DLD1 (cell line): ENCODE results near the gene RPS15.

ENCODE experiments used
- in situ Hi-C: cut with HindIII; loops from 2 replicates; pipeline ENCODE4 v1.10.0; 2017; ENCODE audit warnings: low sequenced_read_pairs

RPS15 gene

DNA sequence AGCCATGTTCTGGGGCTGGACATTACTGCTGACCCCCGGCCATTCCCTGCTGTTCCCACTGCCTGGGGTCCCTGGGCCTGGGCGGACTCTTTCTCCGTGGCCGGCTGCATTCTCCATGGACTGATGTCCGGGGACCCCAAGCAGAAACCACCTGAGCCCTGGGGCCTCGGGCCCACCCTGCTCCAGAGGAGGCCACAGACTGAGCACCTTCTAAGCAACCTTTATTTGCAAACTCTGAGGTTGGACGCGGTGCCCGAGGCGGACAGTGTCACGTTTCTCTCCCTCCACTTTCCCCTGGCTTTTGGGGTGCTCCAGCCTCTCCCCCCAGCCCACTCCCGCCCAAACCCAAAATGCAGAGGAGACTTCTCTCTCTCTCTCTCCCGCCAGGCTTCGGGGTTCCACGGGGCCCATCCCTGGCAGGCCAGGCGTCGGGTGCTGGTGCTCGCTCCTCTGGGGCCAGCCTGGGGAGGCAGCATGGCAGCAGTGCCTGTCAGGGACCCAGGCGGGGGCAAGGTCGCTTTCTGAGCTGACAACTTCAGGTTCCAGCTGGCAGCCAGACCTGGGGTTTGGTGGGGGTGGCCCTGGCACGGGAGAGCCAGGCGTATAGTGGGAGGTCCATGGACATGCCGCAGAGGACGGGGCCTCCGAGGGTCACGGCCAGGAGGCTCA, 43.2 kb downstream of the RPS15 start:
- in situ Hi-C loops: no loop called here

DNA sequence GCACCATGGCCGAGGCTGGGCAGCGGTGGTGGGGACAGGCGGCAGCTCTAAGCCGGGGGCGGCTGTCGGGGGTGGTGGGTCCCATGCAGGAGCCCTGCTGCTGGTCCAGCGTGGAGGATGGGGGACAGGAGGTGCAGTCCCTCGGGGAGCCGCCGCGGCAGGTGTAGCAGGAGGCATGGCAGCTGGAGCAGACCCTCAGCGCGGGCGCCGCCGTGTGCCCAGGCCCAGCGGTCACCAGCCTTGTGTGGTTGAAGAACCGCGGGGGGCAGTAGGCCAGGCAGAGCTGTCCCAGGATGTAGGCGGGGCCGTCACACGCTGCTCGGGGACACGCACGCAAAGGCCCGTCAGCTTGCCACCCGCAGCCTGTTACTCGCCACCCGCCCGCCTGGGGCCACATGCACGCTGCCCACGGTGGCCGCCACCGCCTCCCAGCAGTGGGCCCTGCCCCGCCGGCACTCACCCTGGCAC, 43.7 kb downstream of the RPS15 start:
- in situ Hi-C loops: no loop called here

DNA sequence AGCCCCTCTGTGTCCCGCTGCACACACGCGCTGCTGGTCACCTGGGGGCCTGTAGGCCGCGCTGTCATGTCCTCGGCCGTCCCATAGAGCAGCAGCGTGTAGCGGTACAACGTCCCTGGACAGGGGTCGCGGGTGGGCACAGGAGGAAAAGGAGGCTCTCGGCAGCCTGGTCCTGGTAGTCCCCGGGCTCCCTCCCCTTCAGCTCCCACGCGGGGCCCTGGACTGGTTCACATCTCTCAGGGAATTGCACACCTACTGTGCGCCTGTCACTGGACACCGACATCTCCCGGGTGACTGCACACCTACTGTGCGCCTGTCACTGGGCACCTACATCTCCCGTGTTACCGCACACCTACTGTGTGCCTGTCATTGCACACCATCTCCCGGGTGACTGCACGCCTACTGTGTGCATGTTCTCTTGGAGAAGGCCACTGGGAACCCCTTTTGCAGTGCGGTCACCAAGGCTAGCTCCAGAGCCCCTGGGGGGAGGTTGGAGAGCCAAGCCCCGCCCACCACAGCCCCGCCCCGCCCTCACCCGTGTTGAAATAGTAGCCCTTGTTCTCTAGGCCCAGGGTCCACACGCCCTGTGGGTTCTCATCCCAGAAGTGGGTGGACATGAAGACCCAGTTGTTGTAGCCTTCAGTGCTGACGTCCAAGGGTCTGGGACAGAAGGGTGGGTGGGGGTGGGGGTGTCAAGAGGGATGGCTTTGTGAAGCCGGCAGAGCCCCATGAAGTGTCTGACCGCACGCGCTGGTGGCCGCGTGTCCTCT, 44.4 kb downstream of the RPS15 start:
- in situ Hi-C loops: no loop called here

DNA sequence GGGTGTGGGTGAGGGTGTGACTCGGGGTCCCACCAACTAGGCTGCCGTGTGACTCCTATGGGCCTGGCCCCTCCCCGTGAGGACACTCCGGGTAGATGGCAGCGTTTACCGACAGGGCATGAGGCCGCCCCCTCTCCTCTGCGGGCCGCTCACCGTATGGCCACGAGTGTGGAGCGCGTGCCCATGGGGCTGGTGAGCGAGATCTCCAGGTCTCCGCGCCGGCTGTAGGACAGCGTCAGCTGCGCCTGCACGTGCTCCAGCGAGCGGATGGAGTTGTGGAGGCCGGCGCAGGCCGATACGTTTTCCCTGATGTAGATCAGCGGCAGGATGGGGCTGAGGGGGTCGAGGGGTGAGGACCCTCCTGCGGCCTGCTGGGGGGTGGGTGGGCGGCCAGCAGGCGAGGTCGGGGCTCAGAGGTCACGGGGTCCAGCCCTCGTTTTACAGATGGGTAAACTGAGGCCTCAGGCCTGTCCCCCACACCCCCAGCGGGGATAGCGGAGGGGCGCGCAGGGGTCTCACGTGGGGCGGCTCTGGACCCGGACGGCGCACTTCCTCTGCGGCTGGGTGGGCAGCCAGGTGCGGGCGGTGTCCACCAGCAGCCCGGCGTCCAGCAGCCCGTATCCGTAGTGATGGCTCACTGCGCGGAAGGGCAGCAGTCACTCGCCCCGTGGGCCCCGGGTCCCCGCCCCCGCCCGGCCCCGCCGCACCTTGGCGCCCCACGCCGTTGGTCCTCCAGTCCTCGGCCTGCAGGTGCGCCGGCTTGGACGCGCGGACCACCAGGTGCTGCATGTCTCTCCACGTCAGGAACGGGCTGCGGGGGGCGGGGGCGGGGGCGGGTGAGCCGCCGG, 45.2 kb downstream of the RPS15 start:
- in situ Hi-C loops: no loop called here

DNA sequence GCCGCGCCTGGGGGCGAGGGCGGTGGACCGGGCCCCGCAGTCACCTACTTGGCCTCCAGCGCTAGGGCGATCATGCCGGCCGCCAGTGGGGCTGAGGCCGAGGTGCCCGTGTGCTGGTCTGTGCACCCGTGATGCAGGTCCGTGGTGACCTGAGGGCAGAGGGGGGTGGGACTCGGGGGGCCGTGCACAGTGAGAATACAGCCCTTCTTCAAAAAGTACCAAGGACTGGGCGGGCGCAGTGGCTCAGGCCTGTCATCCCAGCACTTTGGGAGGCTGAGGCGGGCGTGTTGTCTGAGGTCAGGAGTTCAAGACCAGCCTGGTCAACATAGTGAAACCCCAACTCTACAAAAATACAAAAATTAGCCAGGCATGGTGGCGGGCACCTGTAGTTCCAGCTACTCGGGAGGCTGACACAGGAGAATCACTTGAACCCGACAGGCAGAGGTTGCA, 45.8 kb downstream of the RPS15 start:
- in situ Hi-C loops: no loop called here

DNA sequence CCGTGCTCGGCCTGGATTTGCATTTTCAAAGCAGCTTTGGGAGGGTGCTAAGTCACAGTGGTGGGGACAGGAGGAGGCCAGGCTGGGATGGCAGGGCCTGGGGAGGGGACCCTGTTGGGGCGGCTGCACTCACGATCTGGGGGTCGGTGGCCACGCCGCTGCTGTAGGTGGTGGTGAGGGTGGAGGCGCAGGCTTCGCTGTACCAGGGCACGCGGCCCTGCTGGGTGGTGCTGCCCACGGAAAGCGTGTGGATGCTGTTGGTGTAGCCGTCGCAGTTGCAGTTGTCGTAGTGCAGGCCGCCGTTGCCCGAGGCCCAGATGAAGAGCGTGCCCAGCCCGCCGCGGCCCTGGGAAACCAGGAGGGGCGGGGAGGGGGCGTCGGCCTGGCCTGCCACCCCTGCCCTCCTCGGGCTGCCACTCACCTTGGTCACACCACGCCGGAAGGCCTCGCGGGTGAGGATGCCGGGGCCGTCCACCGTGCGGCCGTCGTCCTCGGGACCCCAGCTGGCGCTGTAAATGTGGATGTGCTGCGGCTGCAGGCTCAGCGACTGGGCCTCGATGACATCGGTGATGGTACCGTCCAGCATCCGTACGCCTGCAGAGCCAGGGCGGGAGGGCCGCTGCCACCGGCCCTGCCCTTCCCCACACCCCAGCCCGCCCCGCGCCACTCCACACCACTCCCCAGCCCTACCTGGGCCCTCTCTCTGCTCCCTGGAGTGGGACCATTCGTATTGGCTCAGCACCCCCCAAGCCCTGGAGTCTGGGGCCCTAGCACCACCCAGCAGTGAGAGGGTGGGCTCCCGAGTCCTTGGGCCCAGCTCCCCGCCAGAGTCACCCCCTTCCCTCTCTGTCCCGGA, 48.8 kb downstream of the RPS15 start:
- in situ Hi-C loops: no loop called here

DNA sequence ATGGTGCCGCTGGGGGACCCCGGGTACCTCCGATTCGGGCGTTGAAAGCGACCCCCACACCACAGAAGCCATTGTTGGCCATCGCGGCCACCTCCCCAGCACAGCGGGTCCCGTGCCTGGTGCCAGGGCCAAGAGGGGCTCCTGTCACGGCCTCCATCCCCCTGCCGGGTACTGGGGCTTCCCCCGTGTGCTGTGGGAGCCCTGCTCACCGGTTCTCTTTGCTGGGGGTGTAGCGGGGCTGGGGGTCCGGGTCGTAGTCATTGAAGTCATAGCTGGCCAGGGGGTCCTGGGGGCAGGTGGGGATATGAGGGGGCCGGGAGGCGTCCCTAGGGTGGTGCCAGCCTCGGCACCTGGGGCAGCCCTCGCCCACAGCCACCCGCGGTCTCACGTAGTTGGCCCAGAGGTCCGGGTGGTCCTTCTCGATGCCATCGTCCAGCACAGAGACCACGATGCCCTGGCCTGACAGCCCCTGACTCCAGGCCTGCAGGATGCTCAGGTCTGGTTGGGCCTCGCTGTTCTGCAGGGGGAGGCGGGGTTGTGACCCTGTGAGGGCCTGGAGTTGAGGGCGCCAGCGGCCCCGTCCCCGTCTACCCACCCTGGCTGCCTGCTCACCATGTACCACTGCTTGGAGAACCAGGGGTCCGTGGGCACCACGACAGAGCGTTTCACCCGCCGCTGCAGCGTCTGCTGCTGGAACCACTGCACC, 49.5 kb downstream of the RPS15 start:
- in situ Hi-C loops: no loop called here

DNA sequence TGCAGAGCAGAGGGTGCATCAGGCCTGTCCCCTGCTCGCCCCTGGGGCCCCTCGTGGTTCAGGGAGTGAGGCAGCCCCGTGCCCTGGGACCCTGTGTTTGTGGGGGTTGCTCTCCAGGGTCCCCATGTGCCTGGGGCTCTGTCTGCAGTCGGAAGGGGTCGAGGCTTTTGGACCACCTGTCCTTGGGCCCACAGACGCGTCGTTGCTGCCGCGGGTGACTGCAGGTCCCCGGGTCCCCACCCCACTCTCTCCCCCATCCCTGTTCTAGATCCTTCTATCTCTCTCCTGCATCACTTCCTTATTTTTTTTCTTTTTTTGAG, 50.0 kb downstream of the RPS15 start:
- in situ Hi-C loops: no loop called here

DNA sequence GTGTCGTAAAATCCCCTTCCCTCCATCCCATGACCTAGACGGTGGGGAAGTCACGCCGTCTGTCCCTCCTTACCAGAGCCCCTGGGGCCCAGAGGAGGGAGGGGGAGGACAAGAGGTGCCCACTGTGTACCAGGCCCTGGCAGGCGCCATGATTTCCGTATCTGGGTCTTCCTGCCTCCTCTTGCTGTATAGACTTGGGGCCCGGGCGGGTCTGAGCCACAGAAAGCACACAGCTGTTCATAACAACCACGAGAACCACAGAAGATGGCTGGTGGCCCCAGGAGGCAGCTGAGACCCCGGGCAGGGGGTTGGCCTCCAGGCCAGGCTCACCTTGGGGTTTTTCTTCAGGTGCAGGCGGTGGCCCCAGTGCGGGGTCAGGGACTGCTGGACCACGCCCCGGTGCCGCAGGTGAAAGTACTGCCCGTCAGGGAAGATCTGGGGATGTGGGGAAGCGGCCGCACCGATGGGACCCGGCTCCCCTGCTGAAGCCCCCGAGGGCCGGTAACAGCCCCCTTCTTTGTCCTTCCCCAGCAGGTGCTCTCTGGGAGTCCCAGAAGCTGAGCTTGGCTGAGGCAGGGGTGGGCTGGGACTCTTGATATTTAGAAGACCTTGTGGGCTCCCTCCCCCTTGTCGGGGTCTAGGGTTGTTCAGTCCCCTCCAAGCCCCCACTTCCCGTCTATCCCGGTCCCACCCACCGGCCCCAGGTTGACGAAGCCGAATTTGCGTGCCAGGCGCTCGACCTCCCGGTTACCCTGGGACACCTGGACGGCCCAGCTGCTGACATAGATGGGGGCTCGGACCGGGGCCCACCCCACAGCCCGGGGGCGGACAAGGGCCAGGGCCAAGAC, 51.5 kb downstream of the RPS15 start:
- in situ Hi-C loops: no loop called here
